H9 (cell line): ENCODE data around the gene DNAJC1. TPM values are rescaled to one million over a fixed set of nuclear protein-coding genes. Genes with fewer than 3 reads are reported as not detected.

Experiments
- DNase-seq: peaks from one replicate; pipeline ENCODE4 v3.0.0-alpha.2; 2017
- H2AFZ ChIP-seq: one replicate; pipeline ENCODE4 v1.6.1; 2013; ENCODE audit warnings: mild to moderate bottlenecking, low read length, control low read depth, moderate library complexity
- H2AK5ac ChIP-seq: 2 replicates; pipeline ENCODE4 v1.6.1; 2013; ENCODE audit warnings: low read length, control low read depth, mixed read lengths; ENCODE audit not compliant: insufficient read length
- H2BK120ac ChIP-seq: one replicate; pipeline ENCODE4 v1.6.1; 2013; ENCODE audit warnings: low read depth, mild to moderate bottlenecking, low read length, control low read depth, inconsistent platforms; ENCODE audit not compliant: poor library complexity, severe bottlenecking
- H2BK12ac ChIP-seq: 2 replicates; pipeline ENCODE4 v1.6.1; 2013; ENCODE audit warnings: low read length, control low read depth, mixed read lengths, low read depth; ENCODE audit not compliant: insufficient read length
- H2BK15ac ChIP-seq: 2 replicates; pipeline ENCODE4 v1.6.1; 2013; ENCODE audit warnings: low read depth, low read length, control low read depth
- H2BK20ac ChIP-seq: one replicate; pipeline ENCODE4 v1.6.1; 2013; ENCODE audit warnings: low read depth, mild to moderate bottlenecking, low read length, control low read depth, inconsistent platforms; ENCODE audit not compliant: poor library complexity, severe bottlenecking
- H2BK5ac ChIP-seq: 2 replicates; pipeline ENCODE4 v1.6.1; 2013; ENCODE audit warnings: low read length, control low read depth, mixed read lengths; ENCODE audit not compliant: insufficient read length
- H3K14ac ChIP-seq: 2 replicates; pipeline ENCODE4 v1.6.1; 2013; ENCODE audit warnings: low read length, control low read depth; ENCODE audit not compliant: insufficient read depth
- H3K18ac ChIP-seq: 2 replicates; pipeline ENCODE4 v1.6.1; 2013; ENCODE audit warnings: low read depth, mild to moderate bottlenecking, mixed read lengths, low read length, control low read depth; ENCODE audit not compliant: insufficient read length
- H3K23ac ChIP-seq: 2 replicates; pipeline ENCODE4 v1.6.1; 2013; ENCODE audit warnings: low read length, control low read depth, mixed read lengths, low read depth; ENCODE audit not compliant: insufficient read length
- H3K23me2 ChIP-seq: 2 replicates; pipeline ENCODE4 v1.6.1; 2013; ENCODE audit warnings: low read depth, mild to moderate bottlenecking, mixed read lengths, low read length, control low read depth; ENCODE audit not compliant: insufficient read length, poor library complexity, severe bottlenecking
- H3K27ac ChIP-seq: 2 replicates; pipeline ENCODE4 v1.5.1; 2013; ENCODE audit warnings: low read length, control low read depth, mixed read lengths, low read depth; ENCODE audit not compliant: insufficient read length
- H3K27me3 ChIP-seq: 2 replicates; pipeline ENCODE4 v1.6.1; 2013; ENCODE audit warnings: low read length, control low read depth, inconsistent platforms; ENCODE audit not compliant: insufficient read depth
- H3K4ac ChIP-seq: 2 replicates; pipeline ENCODE4 v1.6.1; 2013; ENCODE audit warnings: low read depth, mild to moderate bottlenecking, control low read depth, inconsistent platforms, low read length, moderate library complexity
- H3K4me1 ChIP-seq: 2 replicates; pipeline ENCODE4 v1.6.1; 2013; ENCODE audit warnings: low read length, control low read depth, inconsistent platforms; ENCODE audit not compliant: insufficient read depth
- H3K4me2 ChIP-seq: 2 replicates; pipeline ENCODE4 v1.6.1; 2013; ENCODE audit warnings: low read length, control low read depth, mixed read lengths; ENCODE audit not compliant: insufficient read length, insufficient read depth
- H3K56ac ChIP-seq: 2 replicates; pipeline ENCODE4 v1.6.1; 2013; ENCODE audit warnings: low read depth, mild to moderate bottlenecking, mixed read lengths, low read length, control low read depth; ENCODE audit not compliant: insufficient read length
- H3K79me1 ChIP-seq: 2 replicates; pipeline ENCODE4 v1.6.1; 2013; ENCODE audit warnings: low read depth, mild to moderate bottlenecking, moderate library complexity, low read length, control low read depth, inconsistent platforms; ENCODE audit not compliant: insufficient read depth, poor library complexity, severe bottlenecking
- H3K79me2 ChIP-seq: 2 replicates; pipeline ENCODE4 v1.6.1; 2013; ENCODE audit warnings: low read length, control low read depth, inconsistent platforms; ENCODE audit not compliant: insufficient read depth
- H3K9ac ChIP-seq: 2 replicates; pipeline ENCODE4 v1.6.1; 2013; ENCODE audit warnings: low read length, control low read depth, mixed read lengths; ENCODE audit not compliant: insufficient read length; ENCODE audit errors: extremely low read depth
- H3K9me3 ChIP-seq: one replicate; pipeline ENCODE4 v1.6.1; 2013; ENCODE audit warnings: low read depth, low read length, inconsistent platforms; ENCODE audit not compliant: control insufficient read depth
- H3T11ph ChIP-seq: one replicate; pipeline ENCODE4 v1.6.1; 2013; ENCODE audit warnings: mild to moderate bottlenecking, low read length, control low read depth, inconsistent platforms
- H4K20me1 ChIP-seq: one replicate; pipeline ENCODE4 v1.6.1; 2013; ENCODE audit not compliant: control insufficient read depth, insufficient read length, insufficient read depth
- H4K5ac ChIP-seq: 2 replicates; pipeline ENCODE4 v1.6.1; 2013; ENCODE audit warnings: low read depth, mild to moderate bottlenecking, mixed read lengths, low read length, control low read depth; ENCODE audit not compliant: insufficient read length
- H4K8ac ChIP-seq: replicated peaks from 2 replicates; pipeline ENCODE4 v1.6.1; 2013; ENCODE audit warnings: low read length, control low read depth, mixed read lengths, low read depth; ENCODE audit not compliant: insufficient read length
- H4K91ac ChIP-seq: 2 replicates; pipeline ENCODE4 v1.6.1; 2013; ENCODE audit warnings: low read depth, mild to moderate bottlenecking, moderate library complexity, mixed read lengths, low read length, control low read depth; ENCODE audit not compliant: insufficient read length
- H3K27ac Mint-ChIP-seq, 3 experiments: 2 replicates in 2 of 3; 3 replicates in 1 of 3; pipeline ENCODE4 v1.8.0; 2020 to 2021; ENCODE audit warnings: mixed read lengths in 3 of 3, mild to moderate bottlenecking in 1 of 3, moderate library complexity in 1 of 3
- H3K27me3 Mint-ChIP-seq: 2 replicates; pipeline ENCODE4 v1.8.0; 2021; ENCODE audit warnings: low read depth, mild to moderate bottlenecking, moderate library complexity, mixed read lengths
- H3K36me3 Mint-ChIP-seq, 3 experiments: 2 replicates in 2 of 3; 3 replicates in 1 of 3; pipeline ENCODE4 v1.8.0; 2020 to 2021; ENCODE audit warnings: low read depth in 3 of 3, mixed read lengths in 3 of 3; ENCODE audit not compliant: insufficient read depth in 1 of 3
- H3K4me1 Mint-ChIP-seq, 2 experiments: 2 replicates each; pipeline ENCODE4 v1.8.0; 2020; ENCODE audit warnings: mixed read lengths in 2 of 2
- H3K4me3 Mint-ChIP-seq, 2 experiments: 2 replicates in 1 of 2; 3 replicates in 1 of 2; pipeline ENCODE4 v1.8.0; 2020 to 2021; ENCODE audit warnings: mild to moderate bottlenecking in 2 of 2, mixed read lengths in 2 of 2, moderate library complexity in 1 of 2
- H3K9me3 Mint-ChIP-seq, 2 experiments: 2 replicates in 1 of 2; 3 replicates in 1 of 2; pipeline ENCODE4 v1.8.0; 2020; ENCODE audit warnings: mild to moderate bottlenecking in 2 of 2, mixed read lengths in 2 of 2, moderate library complexity in 1 of 2
- WGBS: extraction: QIAGEN DNeasy Blood & Tissue Kit; methylation state at CpG from one replicate; pipeline ENCODE4 v1.1.7; 2013; ENCODE audit warnings: missing lambda C conversion rate, low lambda C conversion rate, mixed read lengths; ENCODE audit not compliant: insufficient read length; ENCODE audit errors: extremely low coverage; 5-methylcytosine and 5-hydroxymethylcytosine counted together
- total RNA-seq: library from RNA; stranded (reverse); gene quantifications from 2 replicates; pipeline ENCODE4 v1.2.1, GENCODE V29; 2021
- TF ChIP-seq, protein P1 (sequence below): fragments of 200-600 bp; sonication (generic); conservative IDR thresholded peaks from 3 replicates; pipeline ENCODE4 v1.8.0; 2021; ENCODE audit warnings: antibody characterized with exemption, mild to moderate bottlenecking

The DNAJC1 gene
- total RNA-seq, 1 experiment from 2014 or later = 11.2 TPM

DNA sequence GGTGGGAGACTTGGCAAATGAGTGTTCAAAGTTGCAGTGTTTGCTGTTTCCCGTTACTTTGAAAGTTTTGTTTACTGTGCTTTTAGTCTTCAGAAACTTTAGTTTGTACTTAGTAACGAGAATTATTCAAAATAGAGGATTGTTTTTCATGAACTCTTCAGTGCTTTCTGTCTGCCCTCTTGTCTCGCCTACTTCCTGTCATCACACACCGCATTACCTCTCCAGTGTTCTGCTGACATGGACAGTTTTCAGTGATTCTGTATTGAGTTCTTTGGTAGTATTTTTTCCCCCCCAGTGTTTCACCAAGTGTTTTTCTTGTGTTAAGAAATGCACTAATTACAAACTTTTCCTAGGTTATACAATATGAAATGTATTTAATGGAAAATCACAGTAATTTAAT lies 262.5 kb downstream of the DNAJC1 start:
- H3K23me2 ChIP-seq = no peaks in the 10 kb centered on the region
- H2AFZ ChIP-seq = no peak overlapping the region
- no peak overlapping the region for H2BK120ac ChIP-seq
- H3K79me2 ChIP-seq = no peaks in the 10 kb centered on the region; the same call in 1 of the 2 replicates
- no peak for DNase-seq
- H3T11ph ChIP-seq = no peak overlapping the region
- TF ChIP-seq, protein P1, sequence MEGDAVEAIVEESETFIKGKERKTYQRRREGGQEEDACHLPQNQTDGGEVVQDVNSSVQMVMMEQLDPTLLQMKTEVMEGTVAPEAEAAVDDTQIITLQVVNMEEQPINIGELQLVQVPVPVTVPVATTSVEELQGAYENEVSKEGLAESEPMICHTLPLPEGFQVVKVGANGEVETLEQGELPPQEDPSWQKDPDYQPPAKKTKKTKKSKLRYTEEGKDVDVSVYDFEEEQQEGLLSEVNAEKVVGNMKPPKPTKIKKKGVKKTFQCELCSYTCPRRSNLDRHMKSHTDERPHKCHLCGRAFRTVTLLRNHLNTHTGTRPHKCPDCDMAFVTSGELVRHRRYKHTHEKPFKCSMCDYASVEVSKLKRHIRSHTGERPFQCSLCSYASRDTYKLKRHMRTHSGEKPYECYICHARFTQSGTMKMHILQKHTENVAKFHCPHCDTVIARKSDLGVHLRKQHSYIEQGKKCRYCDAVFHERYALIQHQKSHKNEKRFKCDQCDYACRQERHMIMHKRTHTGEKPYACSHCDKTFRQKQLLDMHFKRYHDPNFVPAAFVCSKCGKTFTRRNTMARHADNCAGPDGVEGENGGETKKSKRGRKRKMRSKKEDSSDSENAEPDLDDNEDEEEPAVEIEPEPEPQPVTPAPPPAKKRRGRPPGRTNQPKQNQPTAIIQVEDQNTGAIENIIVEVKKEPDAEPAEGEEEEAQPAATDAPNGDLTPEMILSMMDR = no peak
- H4K5ac ChIP-seq = no peak overlapping the region
- H3K27ac ChIP-seq = no peak overlapping the region
- H3K79me1 ChIP-seq = peaks cover 3% of the 10 kb centered on the region
- Mint-ChIP-seq H3K9me3 (no peaks in the 10 kb centered on the region; a peak in 1 of 5 replicates), H3K4me3 (no peak overlapping the region), H3K27ac (peak overlapping the region in 1 of 3 experiments; percentile 72; a peak in 2 of 7 replicates), H3K27me3 (no peaks in the 10 kb centered on the region), H3K4me1 (peaks cover 14 to 29% of the 10 kb centered on the region in 2 experiments), H3K36me3 (peaks cover 25 to 83% (median 71%) of the 10 kb centered on the region in 3 experiments)
- no peak overlapping the region for H2BK5ac ChIP-seq
- H2BK20ac ChIP-seq = no peak overlapping the region
- no peaks in the 10 kb centered on the region for H4K20me1 ChIP-seq
- no peaks in the 10 kb centered on the region for H3K9me3 ChIP-seq
- no peaks in the 10 kb centered on the region for H3K27me3 ChIP-seq
- H3K4me1 ChIP-seq = peaks cover 2% of the 10 kb centered on the region; the same call in 1 of the 2 replicates
- no peak overlapping the region for H3K4ac ChIP-seq
- H4K8ac ChIP-seq = no peak overlapping the region
- no peak overlapping the region for H3K4me2 ChIP-seq
- H4K91ac ChIP-seq = no peak overlapping the region
- no peak overlapping the region for H3K18ac ChIP-seq
- H2BK12ac ChIP-seq = no peak overlapping the region
- no peak overlapping the region for H3K9ac ChIP-seq
- H3K23ac ChIP-seq = no peak overlapping the region
- no peak overlapping the region for H3K14ac ChIP-seq
- H2AK5ac ChIP-seq = no peak overlapping the region
- WGBS = no CpG with 5 or more reads among the region's 4 CpGs
- no peak overlapping the region for H3K56ac ChIP-seq
- H2BK15ac ChIP-seq = no peak overlapping the region
